GM19397 (cell line): ENCODE measurements around the gene CT45A1.
"Not testable (repeated sequence)": the region's sequence is repeated elsewhere in the genome, so short reads cannot be mapped to it uniquely, and the experiment has no call there.

Experiments used
- ATAC-seq: cut with Tn5 transposase; IDR thresholded peaks from one replicate; pipeline ENCODE4 v1.9.1; 2021; ENCODE audit warnings: mild to moderate bottlenecking, moderate library complexity; ENCODE audit not compliant: unreplicated experiment

Gene CT45A1, protein sequence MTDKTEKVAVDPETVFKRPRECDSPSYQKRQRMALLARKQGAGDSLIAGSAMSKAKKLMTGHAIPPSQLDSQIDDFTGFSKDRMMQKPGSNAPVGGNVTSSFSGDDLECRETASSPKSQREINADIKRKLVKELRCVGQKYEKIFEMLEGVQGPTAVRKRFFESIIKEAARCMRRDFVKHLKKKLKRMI

GRCh38 chrX:135713183-135713689, at the start of gene CT45A1:
Gene CT45A1 (plus strand): TSS chrX:135713639. CDS start chrX:135718941, 5,302 bp downstream.
- ATAC-seq, result not testable (repeated sequence)

DNA sequence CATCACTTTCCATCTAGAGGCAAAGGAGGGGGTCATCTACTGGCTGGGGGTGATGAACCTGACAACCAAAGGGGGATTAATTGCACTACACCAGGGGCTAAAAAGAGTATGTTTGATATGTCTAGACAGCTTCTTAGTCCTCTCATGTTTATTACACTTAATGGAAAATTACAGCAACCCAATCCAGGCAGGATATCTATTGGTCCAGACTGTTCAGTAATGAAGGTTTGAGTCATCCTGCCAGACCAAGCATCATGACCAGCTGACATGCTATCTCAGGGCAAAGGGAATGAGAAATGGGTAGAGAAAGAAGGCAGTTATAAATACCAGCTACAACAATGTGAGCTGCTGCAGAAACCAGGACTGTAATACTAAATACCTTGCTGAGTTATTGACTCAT, 40.5 kb upstream of the CT45A1 start:
- ATAC-seq, result not testable (repeated sequence)

GRCh38 chrX:135688137-135688536, 25.3 kb upstream of the CT45A1 start:
- ATAC-seq, result no peak

- ATAC-seq, result no peak
Measured at GRCh38 chrX:135695471-135695870, 18.0 kb upstream of the CT45A1 start.

GRCh38 chrX:135697601-135698000, 15.8 kb upstream of the CT45A1 start:
- no peak for ATAC-seq

GRCh38 chrX:135698924-135699323, 14.5 kb upstream of the CT45A1 start:
- ATAC-seq, result no peak

- ATAC-seq, result no peak
Measured at GRCh38 chrX:135707880-135708279, 5.6 kb upstream of the CT45A1 start.

DNA sequence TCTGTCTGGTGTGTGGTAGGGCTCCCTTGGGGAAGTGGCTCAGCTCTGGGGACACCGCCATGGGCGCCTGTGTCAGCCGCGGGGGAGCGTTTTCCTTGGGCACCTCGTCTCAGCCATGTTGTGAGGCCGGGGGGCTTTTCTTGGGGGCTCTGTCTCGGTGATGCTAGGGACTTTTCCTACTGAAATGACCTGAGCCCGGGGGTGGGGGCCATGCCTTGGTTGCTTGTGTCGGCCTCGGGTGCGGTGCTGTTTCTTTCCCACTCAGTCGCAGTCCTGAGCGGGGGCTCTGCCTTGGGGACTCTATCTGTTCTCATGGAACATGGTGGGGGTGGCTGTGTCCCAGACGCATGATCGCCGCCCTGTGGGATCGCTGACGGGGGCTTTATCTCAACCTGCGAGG, 356 bp downstream of the CT45A1 start:
- no peak for ATAC-seq

- not testable (repeated sequence) for ATAC-seq
Measured at GRCh38 chrX:135734666-135735065, 21.2 kb downstream of the CT45A1 start.

DNA sequence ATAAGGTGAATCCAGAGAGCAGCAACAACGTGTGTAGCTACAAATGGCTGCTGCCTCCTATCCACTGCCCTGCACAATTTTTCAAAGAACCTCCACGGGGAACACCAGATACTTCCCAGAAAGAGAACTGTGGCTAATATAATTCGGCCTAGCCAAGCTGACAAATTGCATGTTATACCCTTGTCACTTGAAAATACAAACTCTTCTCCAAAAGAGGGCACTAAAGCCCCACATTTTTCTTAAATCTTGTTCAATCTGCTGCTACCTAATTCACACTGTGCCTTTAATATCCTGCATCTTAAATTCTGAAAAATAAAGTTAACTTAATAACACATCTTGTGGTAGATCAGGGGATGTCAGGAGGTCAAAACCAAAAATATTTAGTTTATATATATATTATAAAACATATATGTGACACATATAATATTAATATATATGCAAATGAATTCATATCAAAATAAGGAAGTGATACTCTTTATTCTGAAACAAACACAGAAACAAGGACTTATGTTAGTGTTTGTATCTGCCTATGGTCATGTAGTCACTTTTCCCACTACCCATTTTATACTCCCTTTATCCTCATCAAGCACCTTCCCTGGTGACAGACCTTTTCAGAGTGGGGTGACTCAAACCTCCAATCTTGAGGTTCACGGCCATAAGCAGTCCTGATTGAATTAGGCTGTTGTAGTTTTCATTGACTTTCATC, 24.1 kb downstream of the CT45A1 start:
- no peak for ATAC-seq

GRCh38 chrX:135740681-135741149, 27.3 kb downstream of the CT45A1 start:
- ATAC-seq, result no peak

- ATAC-seq, result no peak
Measured at GRCh38 chrX:135741192-135741715, 27.8 kb downstream of the CT45A1 start.

- ATAC-seq, result not testable (repeated sequence)
Measured at GRCh38 chrX:135744739-135745138, 31.3 kb downstream of the CT45A1 start.

- not testable (repeated sequence) for ATAC-seq
Measured at GRCh38 chrX:135768091-135768490, 54.7 kb downstream of the CT45A1 start, which contains the start of gene CT45A3. Gene CT45A3 (minus strand): TSS chrX:135768191. CDS start chrX:135764444, 3,747 bp downstream.
